Peyer's patch (tissue), 4 donors: ENCODE results near the gene PDE11A.

ENCODE experiments used
- POLR2A ChIP-seq, 2 donors: fragments of 450-650 bp; IDR thresholded peaks; one replicate each; pipeline ENCODE4 v1.5.1; 2017; ENCODE audit warnings: antibody characterized with exemption in 2 of 2, mild to moderate bottlenecking in 2 of 2, moderate library complexity in 2 of 2
- TF ChIP-seq, protein P1 (sequence below), 6 experiments: fragments of 450-650 bp in 4 of 6; fragments of 200-600 bp in 2 of 6; sonication (generic) in 1 of 6; IDR thresholded peaks; one replicate each; pipeline ENCODE4 v1.5.1; 2017 to 2019; ENCODE audit warnings: antibody characterized with exemption in 6 of 6, mild to moderate bottlenecking in 3 of 6, moderate library complexity in 1 of 6

DNA sequence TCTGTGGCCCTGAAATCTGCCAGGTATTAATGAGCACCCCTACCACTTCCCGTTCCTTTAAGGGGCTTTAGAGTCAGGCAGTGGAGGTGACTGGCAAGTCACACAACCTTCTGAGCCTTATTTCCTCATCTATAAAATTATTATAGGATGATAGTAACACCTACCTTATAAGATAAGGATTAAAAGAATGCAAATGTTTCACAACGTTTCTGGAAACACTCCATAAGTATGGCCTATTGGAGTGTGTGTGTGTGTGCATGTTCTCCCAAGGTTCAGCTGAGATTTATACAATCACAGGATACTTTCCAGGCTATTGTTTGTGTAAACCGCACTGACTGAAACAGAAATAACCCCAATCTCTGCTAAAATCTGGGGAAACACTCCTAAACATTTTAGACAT lies 176.0 kb downstream of the PDE11A start:
- TF ChIP-seq, protein P1, sequence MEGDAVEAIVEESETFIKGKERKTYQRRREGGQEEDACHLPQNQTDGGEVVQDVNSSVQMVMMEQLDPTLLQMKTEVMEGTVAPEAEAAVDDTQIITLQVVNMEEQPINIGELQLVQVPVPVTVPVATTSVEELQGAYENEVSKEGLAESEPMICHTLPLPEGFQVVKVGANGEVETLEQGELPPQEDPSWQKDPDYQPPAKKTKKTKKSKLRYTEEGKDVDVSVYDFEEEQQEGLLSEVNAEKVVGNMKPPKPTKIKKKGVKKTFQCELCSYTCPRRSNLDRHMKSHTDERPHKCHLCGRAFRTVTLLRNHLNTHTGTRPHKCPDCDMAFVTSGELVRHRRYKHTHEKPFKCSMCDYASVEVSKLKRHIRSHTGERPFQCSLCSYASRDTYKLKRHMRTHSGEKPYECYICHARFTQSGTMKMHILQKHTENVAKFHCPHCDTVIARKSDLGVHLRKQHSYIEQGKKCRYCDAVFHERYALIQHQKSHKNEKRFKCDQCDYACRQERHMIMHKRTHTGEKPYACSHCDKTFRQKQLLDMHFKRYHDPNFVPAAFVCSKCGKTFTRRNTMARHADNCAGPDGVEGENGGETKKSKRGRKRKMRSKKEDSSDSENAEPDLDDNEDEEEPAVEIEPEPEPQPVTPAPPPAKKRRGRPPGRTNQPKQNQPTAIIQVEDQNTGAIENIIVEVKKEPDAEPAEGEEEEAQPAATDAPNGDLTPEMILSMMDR (IDR thresholded peaks at IDR 0.05): no peak
- no peak for TF ChIP-seq POLR2A (IDR thresholded peaks at IDR 0.05)
